IMR-90 (cell line): ENCODE data around the gene NEO1. TPM values are rescaled to one million over a fixed set of nuclear protein-coding genes. Genes with fewer than 3 reads are reported as not detected.

Experiments
- ATAC-seq: fragments of 200-7000 bp; cut with Tn5 transposase; 2 replicates; pipeline ENCODE4 v1.9.1; 2020; ENCODE audit warnings: low read depth, mild to moderate bottlenecking, moderate library complexity
- BruUV-seq: library from RNA; stranded (reverse); fragments of 400-500 nt; replicated peaks from 2 replicates; lab custom pipeline; 2021; lab: Mats Ljungman, UMichigan
- CTCF ChIA-PET: fragments of 300-600 bp; formaldehyde crosslinking; extraction: SDS; loops from one replicate; lab custom pipeline; 2021; ENCODE audit warnings: antibody characterized with exemption; lab: Yijun Ruan, JAX
- POLR2A ChIA-PET: fragments of 300-600 bp; sonication (Branson Sonifier 250); formaldehyde crosslinking; loops from one replicate; lab custom pipeline; 2022; ENCODE audit warnings: antibody characterized with exemption; ENCODE audit not compliant: unreplicated experiment; lab: Charles Lee
- DNase-seq: peaks from one replicate; pipeline ENCODE4 v3.0.0; 2013
- H2AFZ ChIP-seq: replicated peaks from 2 replicates; pipeline ENCODE3; 2013; ENCODE audit warnings: low read length, mild to moderate bottlenecking; ENCODE audit not compliant: poor library complexity
- H2AK5ac ChIP-seq: 2 replicates; pipeline ENCODE4 v1.6.1; 2013; ENCODE audit warnings: low read depth, low read length, inconsistent platforms
- H2AK9ac ChIP-seq: replicated peaks from 2 replicates; pipeline ENCODE3; 2013; ENCODE audit warnings: mild to moderate bottlenecking, low read depth, low read length, moderate library complexity; ENCODE audit not compliant: poor library complexity
- H2BK120ac ChIP-seq: 2 replicates; pipeline ENCODE4 v1.6.1; 2013; ENCODE audit warnings: low read depth, low read length, inconsistent platforms
- H2BK15ac ChIP-seq: 3 replicates; pipeline ENCODE4 v1.6.1; 2013; ENCODE audit warnings: low read depth, low read length, inconsistent platforms
- H2BK20ac ChIP-seq: 2 replicates; pipeline ENCODE4 v1.6.1; 2013; ENCODE audit warnings: low read depth, mild to moderate bottlenecking, inconsistent platforms, low read length, moderate library complexity
- H2BK5ac ChIP-seq: 2 replicates; pipeline ENCODE4 v1.6.1; 2013; ENCODE audit warnings: mild to moderate bottlenecking, low read depth, low read length, inconsistent platforms; ENCODE audit not compliant: poor library complexity, severe bottlenecking
- H3K14ac ChIP-seq: replicated peaks from 2 replicates; pipeline ENCODE4 v1.6.1; 2013; ENCODE audit warnings: low read depth, low read length, inconsistent platforms
- H3K18ac ChIP-seq: 2 replicates; pipeline ENCODE4 v1.6.1; 2013; ENCODE audit warnings: low read depth, low read length, control low read depth
- H3K23ac ChIP-seq: 2 replicates; pipeline ENCODE4 v1.6.1; 2013; ENCODE audit warnings: low read depth, low read length, inconsistent platforms
- H3K27ac ChIP-seq: 2 replicates; pipeline ENCODE4 v1.5.1; 2013; ENCODE audit warnings: mild to moderate bottlenecking, control low read depth, low read length; ENCODE audit not compliant: insufficient read depth
- H3K27me3 ChIP-seq: 2 replicates; pipeline ENCODE4 v1.6.1; 2013; ENCODE audit warnings: low read length; ENCODE audit not compliant: control insufficient read depth, insufficient read depth
- H3K36me3 ChIP-seq: 2 replicates; pipeline ENCODE4 v1.6.1; 2013; ENCODE audit warnings: low read length, mixed read lengths; ENCODE audit not compliant: control insufficient read depth, insufficient read depth
- H3K4ac ChIP-seq: 2 replicates; pipeline ENCODE4 v1.6.1; 2013; ENCODE audit warnings: low read depth, low read length, inconsistent platforms
- H3K4me1 ChIP-seq: 2 replicates; pipeline ENCODE4 v1.6.1; 2013; ENCODE audit warnings: low read length, mixed read lengths; ENCODE audit not compliant: control insufficient read depth, insufficient read depth
- H3K4me2 ChIP-seq: 2 replicates; pipeline ENCODE4 v1.6.1; 2013; ENCODE audit warnings: low read depth, mild to moderate bottlenecking, control low read depth, low read length, moderate library complexity
- H3K4me3 ChIP-seq: 2 replicates; pipeline ENCODE4 v1.5.1; 2013; ENCODE audit warnings: low read depth, mild to moderate bottlenecking, control low read depth, low read length, moderate library complexity; ENCODE audit not compliant: insufficient read depth
- H3K56ac ChIP-seq: 2 replicates; pipeline ENCODE4 v1.6.1; 2013; ENCODE audit warnings: low read length, inconsistent platforms; ENCODE audit not compliant: insufficient read depth; ENCODE audit errors: extremely low read depth
- H3K79me1 ChIP-seq, 2 experiments: 2 replicates each; pipeline ENCODE4 v1.6.1; 2013; ENCODE audit warnings: low read length in 2 of 2, inconsistent platforms in 1 of 2, low read depth in 1 of 2
- H3K9ac ChIP-seq: 2 replicates; pipeline ENCODE4 v1.6.1; 2013; ENCODE audit warnings: low read depth, low read length, control low read depth
- H3K9me1 ChIP-seq: 2 replicates; pipeline ENCODE4 v1.6.1; 2013; ENCODE audit warnings: low read length, inconsistent platforms; ENCODE audit not compliant: insufficient read depth
- H3K9me3 ChIP-seq: 2 replicates; pipeline ENCODE4 v1.6.1; 2013; ENCODE audit warnings: low read length; ENCODE audit not compliant: control insufficient read depth, insufficient read depth
- H4K20me1 ChIP-seq: 2 replicates; pipeline ENCODE4 v1.6.1; 2013; ENCODE audit warnings: low read length, inconsistent platforms; ENCODE audit not compliant: insufficient read depth
- H4K5ac ChIP-seq: 2 replicates; pipeline ENCODE4 v1.6.1; 2013; ENCODE audit warnings: mild to moderate bottlenecking, low read depth, low read length, control low read depth
- H4K8ac ChIP-seq, 2 experiments: 2 replicates each; pipeline ENCODE4 v1.6.1; 2013; ENCODE audit warnings: low read depth in 2 of 2, low read length in 2 of 2, control low read depth in 1 of 2, inconsistent platforms in 1 of 2
- H4K91ac ChIP-seq: 2 replicates; pipeline ENCODE4 v1.6.1; 2013; ENCODE audit warnings: low read depth, low read length, inconsistent platforms; ENCODE audit not compliant: insufficient read depth
- BHLHE40 ChIP-seq: fragments of 150-350 bp; IDR thresholded peaks from 2 replicates; pipeline ENCODE4 v1.6.1; 2016; ENCODE audit warnings: mild to moderate bottlenecking, low read depth, low read length
- CEBPB ChIP-seq: IDR thresholded peaks from 2 replicates; pipeline ENCODE4 v1.6.1; 2012; ENCODE audit warnings: low read depth, low read length, improper control_type of control experiment
- CHD1 ChIP-seq: IDR thresholded peaks from 2 replicates; pipeline ENCODE4 v1.6.1; 2012; ENCODE audit warnings: low read depth, low read length, improper control_type of control experiment
- CTCF ChIP-seq: conservative IDR thresholded peaks from 2 replicates; pipeline ENCODE4 v1.5.1; 2012; ENCODE audit warnings: mild to moderate bottlenecking, low read depth, low read length, improper control_type of control experiment
- ELK1 ChIP-seq: fragments of 150-350 bp; IDR thresholded peaks from 2 replicates; pipeline ENCODE4 v1.6.1; 2016; ENCODE audit warnings: low read depth, mild to moderate bottlenecking, low read length, moderate library complexity, borderline replicate concordance
- FOS ChIP-seq: fragments of 150-350 bp; IDR thresholded peaks from 2 replicates; pipeline ENCODE4 v1.6.1; 2016; ENCODE audit warnings: low read depth, low read length
- MAFK ChIP-seq: IDR thresholded peaks from 2 replicates; pipeline ENCODE4 v1.6.1; 2012; ENCODE audit warnings: low read depth, low read length, improper control_type of control experiment
- MAZ ChIP-seq: IDR thresholded peaks from 2 replicates; pipeline ENCODE4 v1.6.1; 2012; ENCODE audit warnings: low read depth, mild to moderate bottlenecking, low read length, improper control_type of control experiment, moderate library complexity, borderline replicate concordance
- MXI1 ChIP-seq: IDR thresholded peaks from 2 replicates; pipeline ENCODE4 v1.6.1; 2012; ENCODE audit warnings: low read depth, mild to moderate bottlenecking, low read length, moderate library complexity, borderline replicate concordance
- NFE2L2 ChIP-seq: fragments of 150-350 bp; IDR thresholded peaks from 2 replicates; pipeline ENCODE4 v1.6.1; 2016; ENCODE audit warnings: low read depth, mild to moderate bottlenecking, low read length
- POLR2A ChIP-seq: IDR thresholded peaks from 2 replicates; pipeline ENCODE4 v1.6.1; 2012; ENCODE audit warnings: mild to moderate bottlenecking, low read depth, low read length
- RAD21 ChIP-seq: IDR thresholded peaks from 2 replicates; pipeline ENCODE4 v1.6.1; 2012; ENCODE audit warnings: low read length, improper control_type of control experiment
- RCOR1 ChIP-seq: IDR thresholded peaks from 2 replicates; pipeline ENCODE4 v1.6.1; 2012; ENCODE audit warnings: mild to moderate bottlenecking, low read length, improper control_type of control experiment; ENCODE audit not compliant: insufficient replicate concordance
- RFX5 ChIP-seq: IDR thresholded peaks from 2 replicates; pipeline ENCODE4 v1.8.0; 2012; ENCODE audit warnings: low read depth, mild to moderate bottlenecking, low read length, moderate library complexity
- SMC3 ChIP-seq: fragments of 150-350 bp; IDR thresholded peaks from 2 replicates; pipeline ENCODE4 v1.6.1; 2016; ENCODE audit warnings: low read depth, mild to moderate bottlenecking, antibody characterized with exemption, low read length, moderate library complexity
- WGBS, 2 experiments: methylation state at CpG; one replicate each; pipeline versions ENCODE4 v1.1.5 to v1.1.7; 2013; ENCODE audit warnings: missing lambda C conversion rate in 2 of 2; ENCODE audit not compliant: insufficient read length in 1 of 2; ENCODE audit errors: extremely low coverage in 2 of 2; 5-methylcytosine and 5-hydroxymethylcytosine counted together
- dilution Hi-C: fragments of 300-500 bp; cut with HindIII; formaldehyde crosslinking; loops from one replicate; pipeline ENCODE4 v1.14.3; 2018; ENCODE audit warnings: low sequenced_read_pairs; ENCODE audit not compliant: unreplicated experiment
- in situ Hi-C: fragments of 300-500 bp; cut with MboI; formaldehyde crosslinking; loops from 3 replicates; pipeline ENCODE4 v1.14.3; 2019; ENCODE audit warnings: low sequenced_read_pairs, inconsistent platforms, mixed read lengths
- intact Hi-C: fragments of 100-400 bp; cut with micrococcal nuclease; formaldehyde crosslinking; loops from 2 replicates; pipeline ENCODE4 v1.10.0; 2022
- polyA plus RNA-seq, 3 experiments: library from polyadenylated mRNA; depleted of rRNA; stranded (reverse); fragments of >200 nt; gene quantifications; 2 replicates each; pipeline ENCODE4 v1.2.3, GENCODE V29; 2012; ENCODE audit warnings: low replicate concordance in 1 of 3
- total RNA-seq: library from RNA; depleted of rRNA; stranded (reverse); fragments of >200 nt; gene quantifications from 2 replicates; pipeline ENCODE4 v1.2.3, GENCODE V29; 2012
- TF ChIP-seq, protein P1 (sequence below): fragments of 150-350 bp; IDR thresholded peaks from 2 replicates; pipeline ENCODE4 v1.6.1; 2017; ENCODE audit warnings: mild to moderate bottlenecking, antibody characterized with exemption, low read length, low read depth

Gene NEO1
- total and polyA plus RNA-seq, 2 of the 4 experiments (the other 2 are of a cell fraction), result 16.3 to 18.5 TPM

GRCh38 chr15:73293773-73294172, 241.5 kb downstream of the NEO1 start:
- Histone ChIP-seq H2AK9ac (no peak overlapping the region), H3K4me2 (no peak overlapping the region), H3K4me3 (no peak overlapping the region), H3K36me3 (peaks cover 21% of the 10 kb centered on the region), H2AFZ (no peak overlapping the region), H3K27me3 (no peaks in the 10 kb centered on the region), H3K4me1 (peaks cover 6% of the 10 kb centered on the region), H3K27ac (no peak overlapping the region), H4K8ac (no peak overlapping the region), H3K9me1 (peaks cover 13% of the 10 kb centered on the region), H2BK120ac (no peak overlapping the region), H4K91ac (no peak overlapping the region), H3K4ac (no peak overlapping the region), H3K14ac (no peak overlapping the region), H2BK20ac (no peak overlapping the region), H2BK15ac (no peak overlapping the region), H4K5ac (no peak overlapping the region), H3K9ac (no peak overlapping the region), H4K20me1 (no peaks in the 10 kb centered on the region), H2BK5ac (no peak overlapping the region), H2AK5ac (no peak overlapping the region), H3K9me3 (no peaks in the 10 kb centered on the region), H3K23ac (no peak overlapping the region), H3K79me1 (no peaks in the 10 kb centered on the region), H3K56ac (no peak overlapping the region), H3K18ac (no peak overlapping the region)
- TF ChIP-seq, protein P1, sequence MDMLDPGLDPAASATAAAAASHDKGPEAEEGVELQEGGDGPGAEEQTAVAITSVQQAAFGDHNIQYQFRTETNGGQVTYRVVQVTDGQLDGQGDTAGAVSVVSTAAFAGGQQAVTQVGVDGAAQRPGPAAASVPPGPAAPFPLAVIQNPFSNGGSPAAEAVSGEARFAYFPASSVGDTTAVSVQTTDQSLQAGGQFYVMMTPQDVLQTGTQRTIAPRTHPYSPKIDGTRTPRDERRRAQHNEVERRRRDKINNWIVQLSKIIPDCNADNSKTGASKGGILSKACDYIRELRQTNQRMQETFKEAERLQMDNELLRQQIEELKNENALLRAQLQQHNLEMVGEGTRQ, result no peak
- no peak for TF ChIP-seq MAZ
- TF ChIP-seq RFX5, result no peak
- no peak for TF ChIP-seq SMC3
- no peak for TF ChIP-seq RCOR1
- TF ChIP-seq CEBPB, result no peak
- TF ChIP-seq FOS, result no peak
- no peak for TF ChIP-seq ELK1
- TF ChIP-seq CTCF, result no peak
- no peak for TF ChIP-seq POLR2A
- no peak for TF ChIP-seq RAD21
- no peak for TF ChIP-seq CHD1
- TF ChIP-seq BHLHE40, result no peak
- no peak for TF ChIP-seq MAFK
- no peak for TF ChIP-seq MXI1
- TF ChIP-seq NFE2L2, result no peak
- DNase-seq (no peak), ATAC-seq (no peak)
- ChIA-PET CTCF (no interaction called here), POLR2A (no interaction called here)
- BruUV-seq, result no TSS peak
- intact Hi-C loops, result no loop called here
- 100% methylated on average over 1 of the region's 4 CpGs; no CpG with 5 or more reads in 1 of the 2 experiments for WGBS, 2 experiments
- in situ Hi-C loops, result no loop called here
- dilution Hi-C loops, result no loop called here
